Measurements from ENCODE around the gene ZBED3.

DNA sequence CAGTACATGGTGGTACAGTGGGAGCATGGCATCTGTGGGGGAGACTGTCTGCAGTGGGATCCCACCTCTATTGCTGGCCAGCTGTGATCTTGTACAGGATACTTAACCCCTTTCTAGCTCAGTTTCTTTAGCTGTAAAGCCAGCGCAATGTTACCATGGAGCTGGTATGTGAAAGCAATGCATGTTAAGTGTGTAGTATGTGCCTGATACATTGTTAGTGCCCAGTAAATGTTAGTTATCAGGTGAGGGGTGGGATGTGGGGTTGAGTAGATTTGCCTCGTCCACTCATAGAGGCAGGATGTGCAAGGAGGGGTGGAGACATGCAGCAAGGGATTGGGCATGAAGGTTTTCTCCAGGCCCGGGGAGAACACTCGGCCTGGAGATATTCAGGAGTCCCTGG is 12.3 kb downstream of the ZBED3 start:
- TF ChIP-seq SP1 (CRISPR knock-in tag; conservative IDR thresholded peaks at IDR 0.05) (no peak), CREM (CRISPR knock-in tag; IDR thresholded peaks at IDR 0.05) (no peak), FOXK1 (CRISPR knock-in tag; IDR thresholded peaks at IDR 0.05) (no peak), TCF7 (CRISPR knock-in tag; IDR thresholded peaks at IDR 0.05; ENCODE audit: low read depth) (no peak), RELA (CRISPR knock-in tag; IDR thresholded peaks at IDR 0.05; ENCODE audit: borderline replicate concordance) (no peak), MYBL2 (CRISPR knock-in tag; IDR thresholded peaks at IDR 0.05) (no peak), ATF1 (CRISPR knock-in tag; IDR thresholded peaks at IDR 0.05) (no peak)
- TF ChIP-seq, protein P1, sequence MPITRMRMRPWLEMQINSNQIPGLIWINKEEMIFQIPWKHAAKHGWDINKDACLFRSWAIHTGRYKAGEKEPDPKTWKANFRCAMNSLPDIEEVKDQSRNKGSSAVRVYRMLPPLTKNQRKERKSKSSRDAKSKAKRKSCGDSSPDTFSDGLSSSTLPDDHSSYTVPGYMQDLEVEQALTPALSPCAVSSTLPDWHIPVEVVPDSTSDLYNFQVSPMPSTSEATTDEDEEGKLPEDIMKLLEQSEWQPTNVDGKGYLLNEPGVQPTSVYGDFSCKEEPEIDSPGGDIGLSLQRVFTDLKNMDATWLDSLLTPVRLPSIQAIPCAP (CRISPR knock-in tag; IDR thresholded peaks at IDR 0.05) = no peak
- TF ChIP-seq, protein P2, sequence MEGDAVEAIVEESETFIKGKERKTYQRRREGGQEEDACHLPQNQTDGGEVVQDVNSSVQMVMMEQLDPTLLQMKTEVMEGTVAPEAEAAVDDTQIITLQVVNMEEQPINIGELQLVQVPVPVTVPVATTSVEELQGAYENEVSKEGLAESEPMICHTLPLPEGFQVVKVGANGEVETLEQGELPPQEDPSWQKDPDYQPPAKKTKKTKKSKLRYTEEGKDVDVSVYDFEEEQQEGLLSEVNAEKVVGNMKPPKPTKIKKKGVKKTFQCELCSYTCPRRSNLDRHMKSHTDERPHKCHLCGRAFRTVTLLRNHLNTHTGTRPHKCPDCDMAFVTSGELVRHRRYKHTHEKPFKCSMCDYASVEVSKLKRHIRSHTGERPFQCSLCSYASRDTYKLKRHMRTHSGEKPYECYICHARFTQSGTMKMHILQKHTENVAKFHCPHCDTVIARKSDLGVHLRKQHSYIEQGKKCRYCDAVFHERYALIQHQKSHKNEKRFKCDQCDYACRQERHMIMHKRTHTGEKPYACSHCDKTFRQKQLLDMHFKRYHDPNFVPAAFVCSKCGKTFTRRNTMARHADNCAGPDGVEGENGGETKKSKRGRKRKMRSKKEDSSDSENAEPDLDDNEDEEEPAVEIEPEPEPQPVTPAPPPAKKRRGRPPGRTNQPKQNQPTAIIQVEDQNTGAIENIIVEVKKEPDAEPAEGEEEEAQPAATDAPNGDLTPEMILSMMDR (IDR thresholded peaks at IDR 0.05) = no peak
- TF ChIP-seq, protein P3, sequence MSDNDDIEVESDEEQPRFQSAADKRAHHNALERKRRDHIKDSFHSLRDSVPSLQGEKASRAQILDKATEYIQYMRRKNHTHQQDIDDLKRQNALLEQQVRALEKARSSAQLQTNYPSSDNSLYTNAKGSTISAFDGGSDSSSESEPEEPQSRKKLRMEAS (CRISPR knock-in tag; IDR thresholded peaks at IDR 0.05) = no peak
- TF ChIP-seq, protein P4, sequence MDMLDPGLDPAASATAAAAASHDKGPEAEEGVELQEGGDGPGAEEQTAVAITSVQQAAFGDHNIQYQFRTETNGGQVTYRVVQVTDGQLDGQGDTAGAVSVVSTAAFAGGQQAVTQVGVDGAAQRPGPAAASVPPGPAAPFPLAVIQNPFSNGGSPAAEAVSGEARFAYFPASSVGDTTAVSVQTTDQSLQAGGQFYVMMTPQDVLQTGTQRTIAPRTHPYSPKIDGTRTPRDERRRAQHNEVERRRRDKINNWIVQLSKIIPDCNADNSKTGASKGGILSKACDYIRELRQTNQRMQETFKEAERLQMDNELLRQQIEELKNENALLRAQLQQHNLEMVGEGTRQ (CRISPR knock-in tag; IDR thresholded peaks at IDR 0.05) = no peak
- TF ChIP-seq, protein P5, sequence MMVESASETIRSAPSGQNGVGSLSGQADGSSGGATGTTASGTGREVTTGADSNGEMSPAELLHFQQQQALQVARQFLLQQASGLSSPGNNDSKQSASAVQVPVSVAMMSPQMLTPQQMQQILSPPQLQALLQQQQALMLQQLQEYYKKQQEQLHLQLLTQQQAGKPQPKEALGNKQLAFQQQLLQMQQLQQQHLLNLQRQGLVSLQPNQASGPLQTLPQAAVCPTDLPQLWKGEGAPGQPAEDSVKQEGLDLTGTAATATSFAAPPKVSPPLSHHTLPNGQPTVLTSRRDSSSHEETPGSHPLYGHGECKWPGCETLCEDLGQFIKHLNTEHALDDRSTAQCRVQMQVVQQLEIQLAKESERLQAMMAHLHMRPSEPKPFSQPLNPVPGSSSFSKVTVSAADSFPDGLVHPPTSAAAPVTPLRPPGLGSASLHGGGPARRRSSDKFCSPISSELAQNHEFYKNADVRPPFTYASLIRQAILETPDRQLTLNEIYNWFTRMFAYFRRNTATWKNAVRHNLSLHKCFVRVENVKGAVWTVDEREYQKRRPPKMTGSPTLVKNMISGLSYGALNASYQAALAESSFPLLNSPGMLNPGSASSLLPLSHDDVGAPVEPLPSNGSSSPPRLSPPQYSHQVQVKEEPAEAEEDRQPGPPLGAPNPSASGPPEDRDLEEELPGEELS (CRISPR knock-in tag; IDR thresholded peaks at IDR 0.05) = no peak
